GM12874 (cell line): Measurements from ENCODE around the gene PARP1.

ENCODE experiments used
- CTCF ChIP-seq: IDR thresholded peaks from 2 replicates; pipeline ENCODE4 v1.5.1; 2011; ENCODE audit warnings: low read depth, mild to moderate bottlenecking, control low read depth, low read length, moderate library complexity; ENCODE audit not compliant: insufficient read depth

Gene PARP1

GRCh38 chr1:226320930-226321329 is 87.0 kb downstream of the PARP1 start:
- no peak for TF ChIP-seq CTCF

- TF ChIP-seq CTCF = no peak
Observed at GRCh38 chr1:226318471-226318870, 89.4 kb downstream of the PARP1 start.

GRCh38 chr1:226314055-226314454 is 93.8 kb downstream of the PARP1 start:
- no peak for TF ChIP-seq CTCF

- no peak for TF ChIP-seq CTCF
Observed at GRCh38 chr1:226312065-226312464, 95.8 kb downstream of the PARP1 start.

- no peak for TF ChIP-seq CTCF
Observed at GRCh38 chr1:226311376-226311775, 96.5 kb downstream of the PARP1 start.
